ENCODE data around the gene GHR.

GHR gene

DNA sequence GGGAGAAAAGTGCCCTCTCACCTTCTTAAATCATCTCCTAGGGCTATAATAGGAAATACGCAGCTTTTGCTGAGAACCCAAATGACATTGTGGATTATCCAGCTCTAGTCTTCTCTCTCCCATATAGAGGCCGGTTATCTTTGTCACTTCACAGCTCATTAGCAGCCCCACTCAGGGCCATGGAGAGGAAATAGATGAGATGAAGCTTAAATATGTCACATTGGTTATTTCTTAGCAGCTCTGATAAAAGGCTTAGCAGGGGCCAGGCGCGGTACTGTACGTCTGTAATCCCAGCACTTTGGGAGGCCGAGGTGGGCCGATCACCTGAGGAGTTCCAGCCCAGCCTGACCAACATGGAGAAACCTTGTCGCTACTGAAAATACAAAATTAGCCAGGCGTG lies 90.0 kb downstream of the GHR start:
- no peak overlapping the region for H3K27ac ChIP-seq
- no peak for DNase-seq (ENCODE audit: low read depth, low spot score)

GRCh38 chr5:42514754-42515153 lies 91.5 kb downstream of the GHR start:
- H3K27ac ChIP-seq = no peak overlapping the region
- no peak for DNase-seq (ENCODE audit: low read depth, low spot score)

DNA sequence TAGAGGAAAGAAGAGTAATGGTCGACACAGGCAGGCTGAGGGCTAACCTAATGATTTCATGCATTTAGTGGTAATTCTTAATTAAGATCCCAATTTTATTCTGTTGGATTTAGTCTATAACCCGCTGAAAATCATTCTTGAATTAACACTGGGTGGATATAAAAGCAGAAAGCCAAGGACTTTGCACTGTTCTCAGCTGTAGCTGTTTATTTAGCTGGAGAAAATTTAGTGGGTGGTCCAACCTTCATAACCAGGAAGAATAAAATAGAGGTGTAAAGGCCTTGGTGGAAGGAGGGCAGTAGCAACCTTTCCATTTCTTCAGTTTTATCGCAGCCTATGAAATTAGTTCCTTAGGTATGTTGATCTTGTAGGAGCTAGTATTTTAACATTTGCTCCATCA lies 92.3 kb downstream of the GHR start:
- H3K27ac ChIP-seq = no peak overlapping the region

DNA sequence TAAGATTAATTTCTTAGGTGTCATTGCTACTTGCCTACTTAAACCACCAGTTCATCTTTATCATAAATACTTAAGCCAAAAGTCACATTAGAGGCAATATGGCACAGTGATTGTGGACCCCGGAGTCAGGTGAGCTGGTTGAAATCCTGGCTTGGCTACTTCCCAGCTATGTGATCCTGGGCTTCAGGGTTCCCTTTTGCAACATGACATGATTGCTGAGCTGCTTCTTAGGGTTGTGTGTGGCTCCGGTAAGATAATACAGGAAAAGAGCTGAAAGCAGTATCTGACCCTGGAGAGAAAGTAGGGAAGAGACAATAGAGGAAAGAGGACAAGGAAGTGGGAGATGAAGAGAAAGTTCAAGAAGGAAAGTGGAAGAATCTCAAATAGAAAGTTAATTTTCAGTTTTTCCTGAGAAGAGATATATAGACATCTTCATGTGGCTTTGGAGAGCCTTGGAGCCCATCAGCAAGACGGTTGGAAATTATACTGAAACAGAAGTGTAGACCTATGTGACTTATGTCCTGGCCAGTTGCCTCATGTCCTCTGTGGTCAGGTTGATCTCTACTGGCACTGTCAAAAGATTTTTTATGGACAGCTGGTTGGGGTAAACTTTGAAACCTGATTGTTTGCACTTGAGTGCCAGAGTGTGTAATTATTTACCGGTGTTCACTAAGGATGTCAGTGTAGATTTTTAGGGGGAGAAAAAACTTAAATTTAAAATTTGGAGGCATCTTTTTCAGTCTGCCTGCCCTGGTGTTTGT lies 93.2 kb downstream of the GHR start:
- no peak overlapping the region for H3K27ac ChIP-seq
- no peak for DNase-seq (ENCODE audit: low read depth, low spot score)

More for the DNA sequence above, 92.3 kb downstream of the GHR start:
- no peak for DNase-seq (ENCODE audit: low read depth, low spot score)

GRCh38 chr5:42517164-42517563 lies 93.9 kb downstream of the GHR start:
- H3K27ac ChIP-seq = no peak overlapping the region
- DNase-seq (ENCODE audit: low read depth, low spot score) = no peak

DNA sequence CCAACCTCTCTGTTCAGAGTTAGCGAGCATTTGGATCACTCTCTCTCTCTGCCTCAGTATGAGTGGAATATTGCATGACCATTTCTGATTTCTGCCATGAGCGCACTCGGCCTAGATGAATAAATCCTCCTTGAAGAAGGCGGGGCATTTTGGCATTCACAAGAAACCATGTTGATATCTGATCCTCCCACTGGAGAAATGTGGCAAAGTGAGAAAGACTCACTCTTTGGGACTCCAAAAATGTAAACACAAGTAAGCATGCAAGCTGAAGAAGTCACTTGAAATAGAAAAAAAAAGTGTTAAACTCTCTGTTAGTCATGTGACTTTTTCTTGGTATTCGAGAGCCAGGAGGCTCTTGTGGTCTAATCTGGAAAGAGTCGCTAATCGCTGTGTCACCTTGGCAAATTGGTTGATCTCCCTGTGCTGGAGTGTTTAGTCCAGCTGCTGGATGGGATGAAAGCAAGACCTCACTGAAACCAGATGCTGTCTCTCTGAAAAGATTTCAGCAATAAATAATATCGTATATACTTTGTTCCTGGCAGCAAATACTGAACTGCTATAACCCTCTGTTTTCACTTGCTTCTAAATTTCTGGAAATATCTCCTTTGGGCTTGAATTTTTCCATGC lies 95.5 kb downstream of the GHR start:
- DNase-seq (ENCODE audit: low read depth, low spot score) = no peak

GRCh38 chr5:42520203-42520602 lies 97.0 kb downstream of the GHR start:
- no peak for DNase-seq (ENCODE audit: low read depth, low spot score)
- H3K27ac ChIP-seq = no peak overlapping the region

More for the DNA sequence above, 95.5 kb downstream of the GHR start:
- H3K27ac ChIP-seq = no peak overlapping the region

GRCh38 chr5:42520957-42521356 lies 97.7 kb downstream of the GHR start:
- no peak overlapping the region for H3K27ac ChIP-seq
- no peak for DNase-seq (ENCODE audit: low read depth, low spot score)

- DNase-seq (ENCODE audit: low read depth, low spot score) = no peak
- H3K27ac ChIP-seq = no peak overlapping the region
These were observed 98.2 kb downstream of the GHR start for GRCh38 chr5:42521406-42521805.

GRCh38 chr5:42522783-42523182 lies 99.5 kb downstream of the GHR start:
- no peak overlapping the region for H3K27ac ChIP-seq
- DNase-seq (ENCODE audit: low read depth, low spot score) = no peak

- no peak overlapping the region for H3K27ac ChIP-seq
- DNase-seq (ENCODE audit: low read depth, low spot score) = no peak
These were observed 102.9 kb downstream of the GHR start for GRCh38 chr5:42526179-42526578.

GRCh38 chr5:42531611-42532010 lies 108.4 kb downstream of the GHR start:
- DNase-seq (ENCODE audit: low read depth, low spot score) = peak; percentile 29
- peak overlapping the region; percentile 30 for H3K27ac ChIP-seq

GRCh38 chr5:42542106-42542505 lies 118.9 kb downstream of the GHR start:
- H3K27ac ChIP-seq = no peak overlapping the region
- DNase-seq (ENCODE audit: low read depth, low spot score) = no peak

- no peak overlapping the region for H3K27ac ChIP-seq
- no peak for DNase-seq (ENCODE audit: low read depth, low spot score)
These were observed 120.5 kb downstream of the GHR start for GRCh38 chr5:42543774-42544173.

GRCh38 chr5:42545038-42545437 lies 121.8 kb downstream of the GHR start:
- DNase-seq (ENCODE audit: low read depth, low spot score) = no peak

DNA sequence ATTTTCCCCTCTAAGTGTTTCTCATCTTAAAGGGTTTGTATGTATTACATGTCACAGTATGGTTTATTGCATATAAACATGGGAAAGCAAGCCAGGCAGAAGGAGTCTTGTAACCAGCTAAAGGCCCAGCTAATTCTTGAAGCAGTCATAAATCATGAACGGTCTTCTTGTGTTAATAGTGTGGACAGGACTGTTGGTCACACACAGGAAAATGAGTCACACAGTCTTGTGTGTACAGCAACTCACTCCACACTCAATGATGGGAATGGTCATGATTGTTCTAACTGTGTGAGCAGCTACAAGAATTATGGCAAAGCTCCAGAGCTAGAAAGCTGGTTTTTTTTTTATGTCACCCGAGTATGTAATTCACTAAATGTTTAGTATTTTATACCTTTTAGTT lies 123.9 kb downstream of the GHR start:
- peak overlapping the region; percentile 22 for H3K27ac ChIP-seq
- DNase-seq (ENCODE audit: low read depth, low spot score) = peak; percentile 93

More at GRCh38 chr5:42545038-42545437, 121.8 kb downstream of the GHR start:
- no peak overlapping the region for H3K27ac ChIP-seq

- DNase-seq (ENCODE audit: low read depth, low spot score) = no peak
- H3K27ac ChIP-seq = no peak overlapping the region
These were observed 124.7 kb downstream of the GHR start for GRCh38 chr5:42547894-42548293.

DNA sequence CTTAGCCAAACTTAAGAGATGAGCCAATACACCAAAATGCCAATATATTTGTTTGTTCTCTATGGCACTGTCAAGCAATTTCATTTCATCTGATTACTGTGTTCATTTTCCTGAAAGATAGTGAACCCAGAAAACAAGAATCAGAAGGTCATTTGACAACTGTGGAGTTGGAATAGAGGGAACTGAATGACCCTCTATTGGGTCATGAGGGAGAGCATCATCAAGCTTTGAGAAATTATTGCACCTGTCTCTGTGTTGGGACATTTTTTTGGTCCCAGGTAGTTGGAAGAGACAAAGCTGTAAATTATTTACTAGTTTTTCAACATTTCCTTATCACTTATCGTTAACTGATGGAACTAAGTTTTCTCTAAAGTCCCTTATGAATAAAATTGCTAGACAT lies 129.4 kb downstream of the GHR start:
- no peak for DNase-seq (ENCODE audit: low read depth, low spot score)
- H3K27ac ChIP-seq = no peak overlapping the region

- H3K27ac ChIP-seq = no peak overlapping the region
- DNase-seq (ENCODE audit: low read depth, low spot score) = no peak
These were observed 130.2 kb downstream of the GHR start for GRCh38 chr5:42553461-42553860.

- no peak overlapping the region for H3K27ac ChIP-seq
- no peak for DNase-seq (ENCODE audit: low read depth, low spot score)
These were observed 131.8 kb downstream of the GHR start for GRCh38 chr5:42555010-42555409.

- DNase-seq (ENCODE audit: low read depth, low spot score) = no peak
- peak overlapping the region; percentile 12 for H3K27ac ChIP-seq
These were observed 132.6 kb downstream of the GHR start for GRCh38 chr5:42555797-42556196.

GRCh38 chr5:42557689-42558088 lies 134.4 kb downstream of the GHR start:
- no peak overlapping the region for H3K27ac ChIP-seq

More at GRCh38 chr5:42557689-42558088, 134.4 kb downstream of the GHR start:
- no peak for DNase-seq (ENCODE audit: low read depth, low spot score)
